HG03521 (cell line): ENCODE measurements around the gene MYCBPAP.

Experiments
- ATAC-seq: cut with Tn5 transposase; IDR thresholded peaks from one replicate; pipeline ENCODE4 v1.9.1; 2021; ENCODE audit warnings: mild to moderate bottlenecking, moderate library complexity; ENCODE audit not compliant: unreplicated experiment

Gene MYCBPAP

DNA sequence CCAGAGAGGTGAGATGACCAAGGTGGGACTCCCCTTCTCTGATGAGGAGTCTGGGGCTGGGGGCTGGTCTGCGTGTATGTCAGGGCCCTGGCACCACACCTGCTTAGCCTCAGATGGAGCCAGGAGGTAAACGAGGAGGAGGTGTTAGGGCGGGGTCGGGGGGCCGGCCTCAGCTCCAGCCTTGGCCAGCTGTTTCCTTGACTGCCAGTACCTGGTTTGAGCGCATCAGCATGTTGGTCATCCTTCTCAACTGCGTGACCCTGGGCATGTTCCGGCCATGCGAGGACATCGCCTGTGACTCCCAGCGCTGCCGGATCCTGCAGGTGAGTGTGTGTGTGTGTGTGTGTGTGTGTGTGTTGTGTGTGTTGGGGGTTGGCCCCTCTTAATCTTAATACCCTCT lies 60.4 kb downstream of the MYCBPAP start:
- ATAC-seq = no peak

DNA sequence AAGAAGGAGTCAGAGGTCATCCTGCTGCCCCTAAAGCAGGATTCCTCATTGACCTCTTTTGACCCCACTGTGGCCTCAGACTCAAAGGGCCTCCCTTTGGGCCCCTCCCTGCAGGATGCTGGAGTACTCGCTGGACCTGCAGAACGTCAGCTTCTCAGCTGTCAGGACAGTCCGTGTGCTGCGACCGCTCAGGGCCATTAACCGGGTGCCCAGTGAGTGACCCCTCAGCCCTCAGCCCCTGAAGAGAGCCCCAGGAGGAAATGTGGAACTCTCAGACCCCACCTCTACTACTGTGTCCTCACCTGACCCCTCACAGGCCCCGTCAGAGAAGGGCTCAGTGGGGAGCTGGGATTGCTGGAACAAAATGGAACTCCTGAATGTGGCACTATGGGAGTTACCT lies 61.4 kb downstream of the MYCBPAP start:
- no peak for ATAC-seq

DNA sequence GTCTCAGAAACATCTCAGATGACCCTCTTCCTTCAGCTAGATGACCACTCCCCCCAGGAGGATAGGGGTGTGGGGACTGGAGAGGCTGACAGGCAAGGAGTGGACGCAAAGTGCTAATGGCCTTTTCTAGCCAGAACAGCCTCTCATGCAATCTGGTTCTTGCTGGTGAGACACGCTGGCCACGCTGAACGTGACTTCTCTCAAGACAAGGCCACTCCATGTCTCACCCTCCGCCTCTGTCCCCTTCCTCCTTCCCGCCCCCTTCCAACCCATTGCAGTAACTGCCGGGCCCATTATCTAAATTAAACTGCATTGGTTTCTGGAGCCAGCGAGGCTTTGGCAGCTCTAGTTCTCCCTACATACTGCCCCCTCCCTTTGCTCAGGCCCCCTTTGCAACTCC lies 61.8 kb downstream of the MYCBPAP start:
- ATAC-seq = no peak

DNA sequence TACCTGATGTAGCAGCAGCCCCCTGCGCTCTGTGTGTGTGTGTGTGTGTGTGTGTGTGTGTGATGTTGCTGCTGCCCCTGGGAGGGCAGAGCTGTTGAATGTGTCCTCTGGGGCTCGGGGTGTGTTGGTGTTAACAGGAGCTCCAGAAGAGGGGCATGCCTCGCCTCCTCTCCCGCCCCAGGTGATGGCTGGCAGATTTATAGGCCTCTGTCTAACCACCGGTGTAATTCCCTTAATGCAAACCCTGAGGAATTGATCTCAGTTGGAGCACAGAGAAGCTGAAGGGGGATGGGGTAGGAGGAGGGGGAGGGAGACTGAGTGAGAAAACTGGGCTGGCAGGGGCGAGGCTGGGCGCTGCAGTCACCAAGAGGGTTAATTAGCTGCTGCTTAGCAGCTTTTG lies 62.3 kb downstream of the MYCBPAP start:
- ATAC-seq = no peak

DNA sequence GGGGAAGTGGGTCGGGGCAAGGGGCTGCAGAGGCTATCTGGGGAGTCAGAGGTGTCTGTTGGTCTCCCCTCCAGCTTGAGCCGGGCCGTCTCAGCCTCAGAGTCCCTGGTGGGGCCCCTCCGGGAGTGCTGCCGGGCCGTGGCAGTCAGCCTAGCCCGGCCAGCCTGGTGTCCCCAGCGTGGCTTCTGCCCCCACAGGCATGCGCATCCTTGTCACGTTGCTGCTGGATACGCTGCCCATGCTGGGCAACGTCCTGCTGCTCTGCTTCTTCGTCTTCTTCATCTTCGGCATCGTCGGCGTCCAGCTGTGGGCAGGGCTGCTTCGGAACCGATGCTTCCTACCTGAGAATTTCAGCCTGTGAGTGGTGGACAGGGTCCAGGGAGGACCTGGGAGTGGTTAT lies 63.4 kb downstream of the MYCBPAP start:
- no peak for ATAC-seq

DNA sequence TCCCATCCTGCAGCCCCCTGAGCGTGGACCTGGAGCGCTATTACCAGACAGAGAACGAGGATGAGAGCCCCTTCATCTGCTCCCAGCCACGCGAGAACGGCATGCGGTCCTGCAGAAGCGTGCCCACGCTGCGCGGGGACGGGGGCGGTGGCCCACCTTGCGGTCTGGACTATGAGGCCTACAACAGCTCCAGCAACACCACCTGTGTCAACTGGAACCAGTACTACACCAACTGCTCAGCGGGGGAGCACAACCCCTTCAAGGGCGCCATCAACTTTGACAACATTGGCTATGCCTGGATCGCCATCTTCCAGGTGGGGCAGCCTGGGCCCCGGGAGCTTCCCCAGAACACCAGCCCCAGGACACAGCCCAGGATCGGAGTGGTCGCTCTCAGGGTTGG lies 64.3 kb downstream of the MYCBPAP start:
- ATAC-seq = no peak

DNA sequence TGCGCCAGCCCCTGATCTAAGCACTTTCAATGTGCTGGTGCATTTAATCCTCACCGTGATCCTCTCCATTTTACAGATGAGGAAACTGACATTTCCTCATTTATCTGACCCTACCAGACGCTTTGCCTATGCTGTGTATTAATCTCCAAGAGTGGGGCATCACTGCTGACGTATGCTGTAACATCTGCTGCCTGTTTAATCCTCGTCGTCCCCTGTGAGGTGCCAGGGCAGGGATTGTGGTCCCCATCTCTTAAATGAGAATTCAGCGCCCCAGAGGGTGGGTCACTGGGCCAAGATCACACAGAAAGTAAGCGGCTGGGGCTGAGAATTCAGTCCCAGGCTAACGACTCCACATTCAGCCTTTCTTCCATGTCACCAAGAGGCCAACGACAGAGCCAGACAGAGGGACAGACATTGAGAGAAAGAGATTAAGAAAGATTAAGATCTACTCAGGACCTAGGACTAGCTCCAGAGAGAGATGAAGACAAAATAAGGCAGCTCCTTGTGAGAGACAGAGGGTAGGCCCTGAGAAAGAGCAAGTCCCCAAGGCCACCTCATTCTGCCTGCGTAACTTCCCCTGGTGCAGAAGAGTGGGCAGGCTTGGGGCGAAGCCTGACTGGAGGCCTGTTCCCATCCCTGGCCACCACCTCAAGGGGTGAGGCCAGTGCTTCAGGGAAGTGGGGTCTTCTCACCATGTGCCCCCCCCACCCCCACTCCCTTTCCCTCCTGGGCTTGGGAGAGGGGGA lies 65.8 kb downstream of the MYCBPAP start:
- ATAC-seq = no peak

DNA sequence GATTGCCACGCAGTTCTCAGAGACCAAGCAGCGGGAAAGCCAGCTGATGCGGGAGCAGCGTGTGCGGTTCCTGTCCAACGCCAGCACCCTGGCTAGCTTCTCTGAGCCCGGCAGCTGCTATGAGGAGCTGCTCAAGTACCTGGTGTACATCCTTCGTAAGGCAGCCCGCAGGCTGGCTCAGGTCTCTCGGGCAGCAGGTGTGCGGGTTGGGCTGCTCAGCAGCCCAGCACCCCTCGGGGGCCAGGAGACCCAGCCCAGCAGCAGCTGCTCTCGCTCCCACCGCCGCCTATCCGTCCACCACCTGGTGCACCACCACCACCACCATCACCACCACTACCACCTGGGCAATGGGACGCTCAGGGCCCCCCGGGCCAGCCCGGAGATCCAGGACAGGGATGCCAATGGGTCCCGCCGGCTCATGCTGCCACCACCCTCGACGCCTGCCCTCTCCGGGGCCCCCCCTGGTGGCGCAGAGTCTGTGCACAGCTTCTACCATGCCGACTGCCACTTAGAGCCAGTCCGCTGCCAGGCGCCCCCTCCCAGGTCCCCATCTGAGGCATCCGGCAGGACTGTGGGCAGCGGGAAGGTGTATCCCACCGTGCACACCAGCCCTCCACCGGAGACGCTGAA lies 67.5 kb downstream of the MYCBPAP start:
- no peak for ATAC-seq

DNA sequence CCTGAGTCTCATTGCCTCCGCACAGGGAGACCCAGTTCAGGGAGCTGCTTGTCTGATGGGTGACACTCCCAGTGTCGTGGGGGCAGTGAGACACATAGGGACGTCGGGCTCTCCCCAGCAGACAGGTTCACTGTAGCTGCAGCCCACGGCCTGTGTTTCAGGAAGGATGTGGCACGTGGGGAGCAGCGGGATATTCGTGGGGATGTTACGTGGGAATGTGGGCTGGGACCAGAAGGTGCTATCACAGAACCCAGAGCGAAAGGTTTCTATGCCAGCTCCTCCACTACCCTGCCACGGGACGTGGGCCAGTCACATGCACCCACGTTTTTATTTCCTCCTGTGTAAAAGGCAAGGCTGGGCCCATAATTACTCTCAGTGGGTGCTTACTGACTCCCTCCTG lies 68.6 kb downstream of the MYCBPAP start:
- ATAC-seq = no peak

DNA sequence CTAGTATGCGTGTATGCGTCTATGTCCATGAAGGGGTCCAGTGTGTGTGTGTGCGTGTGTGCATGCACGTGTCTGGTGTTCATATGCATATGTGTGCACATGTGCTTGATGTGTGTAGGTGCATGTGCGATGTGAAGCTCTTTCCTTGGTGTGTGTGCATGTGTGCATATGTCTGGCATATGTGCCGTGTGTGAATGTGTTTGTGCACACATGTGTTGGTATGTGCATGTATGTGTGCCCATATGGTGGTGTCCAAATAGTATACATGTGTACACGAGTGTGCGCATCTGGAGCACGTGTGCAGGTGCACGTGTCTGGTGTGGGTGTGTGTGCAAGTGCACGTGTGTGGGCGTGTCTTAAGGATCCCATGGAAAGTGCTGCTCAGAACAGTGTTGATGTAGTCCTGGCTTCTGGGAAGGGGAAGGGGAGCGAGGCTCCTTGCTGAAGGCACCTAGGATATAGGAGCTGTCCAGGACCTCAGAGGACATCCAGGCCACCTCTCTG lies 69.3 kb downstream of the MYCBPAP start:
- no peak for ATAC-seq

DNA sequence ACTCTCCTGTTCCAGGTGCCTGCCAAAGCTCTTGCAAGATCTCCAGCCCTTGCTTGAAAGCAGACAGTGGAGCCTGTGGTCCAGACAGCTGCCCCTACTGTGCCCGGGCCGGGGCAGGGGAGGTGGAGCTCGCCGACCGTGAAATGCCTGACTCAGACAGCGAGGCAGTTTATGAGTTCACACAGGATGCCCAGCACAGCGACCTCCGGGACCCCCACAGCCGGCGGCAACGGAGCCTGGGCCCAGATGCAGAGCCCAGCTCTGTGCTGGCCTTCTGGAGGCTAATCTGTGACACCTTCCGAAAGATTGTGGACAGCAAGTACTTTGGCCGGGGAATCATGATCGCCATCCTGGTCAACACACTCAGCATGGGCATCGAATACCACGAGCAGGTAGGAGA lies 69.9 kb downstream of the MYCBPAP start:
- ATAC-seq = no peak

DNA sequence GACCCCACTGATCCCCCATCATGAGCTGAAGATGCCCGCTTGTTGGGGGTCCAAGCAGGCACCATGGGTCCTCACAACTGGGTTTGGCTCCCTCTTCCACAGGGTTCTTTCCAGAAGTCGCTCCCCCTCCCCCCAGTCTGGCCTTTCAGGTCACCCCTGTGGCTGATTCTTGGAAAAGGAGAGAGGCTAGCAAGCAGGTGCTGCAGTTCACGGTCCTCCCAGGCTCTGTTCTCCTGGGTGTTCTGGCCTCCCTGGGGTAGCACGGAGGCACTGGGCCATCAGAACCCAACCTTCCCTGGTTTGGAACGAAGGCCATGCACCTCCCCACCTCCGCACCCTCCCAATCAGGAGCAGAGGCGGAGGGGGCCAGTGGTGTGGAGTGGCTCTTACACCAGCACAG lies 71.2 kb downstream of the MYCBPAP start:
- no peak for ATAC-seq

DNA sequence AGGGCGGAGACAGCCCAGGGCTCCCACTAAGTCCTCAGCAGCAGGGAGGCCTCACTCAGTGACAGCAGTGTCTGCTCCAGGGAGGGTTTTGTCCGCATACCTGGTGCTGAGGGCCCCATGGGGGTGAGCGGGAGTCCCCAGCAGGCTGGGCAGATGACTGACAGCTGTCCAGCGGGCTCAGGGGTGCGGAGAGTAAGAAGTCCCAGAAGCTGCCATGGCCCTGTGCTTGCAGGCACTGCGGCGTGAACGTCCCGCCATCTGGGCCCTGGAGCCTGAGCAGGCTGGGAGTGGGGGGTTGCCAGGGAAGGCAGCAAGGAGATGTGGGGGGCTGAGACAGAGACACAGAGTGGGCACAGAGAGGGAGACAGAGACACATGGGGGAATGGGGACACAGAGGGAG lies 72.4 kb downstream of the MYCBPAP start:
- ATAC-seq = no peak
